DMS153 treated with DMSO at 0.1 percent for 48 hours (cell line): ENCODE measurements around the gene PRKD2.

ENCODE experiments used
- DNase-seq: peaks from one replicate; lab custom pipeline; 2025; ENCODE audit not compliant: unreplicated experiment; lab: John Stamatoyannopoulos, UW

The PRKD2 gene

DNA sequence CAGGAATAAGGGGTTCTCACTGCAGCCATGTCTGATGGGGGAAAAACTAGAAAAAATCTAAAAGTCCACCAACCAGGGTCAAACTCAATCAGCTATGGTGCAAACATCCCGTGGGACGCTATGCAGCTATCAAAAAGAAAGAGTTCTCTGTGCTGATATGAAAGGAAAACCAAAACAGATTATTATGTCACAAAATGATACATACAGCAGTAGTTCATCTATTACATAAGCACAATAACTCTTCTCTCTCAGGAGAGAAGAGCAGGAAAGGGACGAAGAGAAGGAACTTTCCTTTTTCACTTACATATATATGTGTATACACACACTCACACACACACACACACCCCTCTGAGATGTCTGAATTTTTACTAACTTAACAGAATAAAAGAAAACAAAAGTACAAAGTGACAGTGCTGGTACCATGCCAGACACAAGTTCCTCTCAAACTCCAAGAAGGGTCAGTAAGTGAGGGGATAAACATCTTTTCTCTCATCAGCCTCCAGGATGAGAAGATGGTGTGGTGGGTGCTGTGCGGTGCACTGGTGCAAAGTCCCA is 26.1 kb upstream of the PRKD2 start:
- no peak for DNase-seq

DNA sequence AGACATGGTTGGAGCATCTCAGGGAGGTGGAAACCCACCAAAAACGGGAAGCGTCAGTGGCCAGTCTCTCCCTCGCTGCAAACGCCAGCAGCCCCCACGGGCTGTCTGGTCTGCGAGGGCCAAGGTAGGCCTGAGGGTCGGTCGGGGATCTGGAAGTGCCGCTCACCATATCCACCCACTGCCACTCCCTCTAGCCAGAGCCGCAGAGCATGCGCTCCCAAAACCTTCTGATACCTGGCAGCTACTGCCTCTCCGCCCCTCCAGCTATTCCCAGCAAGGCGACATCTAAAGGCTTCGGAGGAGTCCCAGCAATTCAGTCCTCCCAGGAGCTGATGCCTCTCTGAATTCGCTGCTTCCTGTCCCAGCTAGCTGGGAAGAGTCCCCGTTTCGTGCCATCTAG is 24.5 kb upstream of the PRKD2 start:
- no peak for DNase-seq

- DNase-seq, result no peak
These were observed 22.4 kb upstream of the PRKD2 start for GRCh38 chr19:46739290-46739771.

- DNase-seq, result no peak
These were observed 20.9 kb upstream of the PRKD2 start for GRCh38 chr19:46737761-46738171.

- DNase-seq, result no peak
These were observed 20.4 kb upstream of the PRKD2 start for GRCh38 chr19:46737298-46737654.

DNA sequence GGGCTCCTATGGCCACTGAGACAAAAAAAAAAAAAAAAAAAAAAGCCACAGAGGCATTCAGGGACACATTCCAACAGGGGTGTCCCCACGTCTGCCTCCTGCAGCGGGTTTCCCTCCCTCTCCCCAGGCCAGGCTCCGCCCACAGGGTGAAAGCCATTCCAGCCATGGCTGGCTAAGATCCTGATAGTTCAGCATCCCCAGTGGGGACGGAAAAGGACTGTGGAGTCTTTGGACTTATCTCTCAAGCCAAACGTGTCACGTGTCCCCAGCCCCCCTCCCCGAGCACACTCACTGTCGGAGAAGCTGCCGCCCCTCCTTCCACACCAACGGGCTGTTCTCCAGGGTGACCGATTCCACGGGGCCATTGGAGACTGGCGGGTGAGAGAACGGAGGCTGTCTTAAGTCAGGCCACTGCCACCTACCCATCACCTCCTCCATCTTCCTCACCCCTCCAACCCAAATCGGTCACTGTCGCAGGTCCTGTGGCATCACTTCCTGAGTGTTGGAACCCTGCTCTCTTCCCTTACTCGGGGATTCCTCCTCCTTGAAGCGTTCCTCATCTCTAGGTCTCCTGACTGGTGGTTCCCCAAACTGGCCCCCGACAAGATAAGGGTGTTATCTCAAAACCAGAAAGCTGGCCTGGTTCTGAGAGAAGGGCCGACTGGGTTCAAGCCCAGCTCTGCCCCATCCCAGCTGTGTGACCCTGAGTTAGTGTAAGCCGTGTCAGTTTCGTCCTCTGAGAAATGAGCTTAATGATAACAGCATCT is 19.8 kb upstream of the PRKD2 start:
- DNase-seq, result no peak

GRCh38 chr19:46733690-46734292 is 16.9 kb upstream of the PRKD2 start:
- DNase-seq, result no peak

- DNase-seq, result no peak
These were observed 16.2 kb upstream of the PRKD2 start for GRCh38 chr19:46732966-46733689.

- no peak for DNase-seq
These were observed 15.4 kb upstream of the PRKD2 start for GRCh38 chr19:46732172-46732938.

- DNase-seq, result no peak
These were observed 14.7 kb upstream of the PRKD2 start for GRCh38 chr19:46731584-46731983.

- no peak for DNase-seq
These were observed 14.1 kb upstream of the PRKD2 start for GRCh38 chr19:46731007-46731501.

DNA sequence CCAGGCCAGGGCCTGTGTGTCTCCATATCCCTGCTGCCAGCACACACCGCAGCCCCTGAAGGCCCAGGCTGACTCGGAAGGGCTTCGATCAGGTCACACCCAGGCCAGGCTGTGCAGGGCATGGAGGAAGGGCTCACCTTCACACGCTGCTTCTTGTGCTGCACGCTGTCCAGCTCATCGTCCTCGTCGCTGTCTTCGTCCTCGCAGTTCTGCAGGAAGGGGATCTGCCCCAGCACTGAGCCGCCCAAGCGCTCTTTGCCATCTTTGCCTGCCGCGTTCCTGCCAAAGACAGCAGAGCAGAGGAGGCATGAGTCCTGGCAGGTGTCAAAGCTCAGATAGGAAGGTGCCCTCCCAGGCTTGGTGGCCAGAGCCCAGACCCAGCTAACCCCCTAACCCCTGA is 13.7 kb upstream of the PRKD2 start:
- DNase-seq, result no peak

GRCh38 chr19:46730187-46730586 is 13.3 kb upstream of the PRKD2 start:
- DNase-seq, result no peak

GRCh38 chr19:46729696-46730095 is 12.8 kb upstream of the PRKD2 start:
- no peak for DNase-seq

- DNase-seq, result no peak
These were observed 11.9 kb upstream of the PRKD2 start for GRCh38 chr19:46728693-46729339.

GRCh38 chr19:46728208-46728607 is 11.3 kb upstream of the PRKD2 start:
- DNase-seq, result no peak

GRCh38 chr19:46727757-46728156 is 10.8 kb upstream of the PRKD2 start:
- no peak for DNase-seq

- no peak for DNase-seq
These were observed 10.1 kb upstream of the PRKD2 start for GRCh38 chr19:46726971-46727501.

DNA sequence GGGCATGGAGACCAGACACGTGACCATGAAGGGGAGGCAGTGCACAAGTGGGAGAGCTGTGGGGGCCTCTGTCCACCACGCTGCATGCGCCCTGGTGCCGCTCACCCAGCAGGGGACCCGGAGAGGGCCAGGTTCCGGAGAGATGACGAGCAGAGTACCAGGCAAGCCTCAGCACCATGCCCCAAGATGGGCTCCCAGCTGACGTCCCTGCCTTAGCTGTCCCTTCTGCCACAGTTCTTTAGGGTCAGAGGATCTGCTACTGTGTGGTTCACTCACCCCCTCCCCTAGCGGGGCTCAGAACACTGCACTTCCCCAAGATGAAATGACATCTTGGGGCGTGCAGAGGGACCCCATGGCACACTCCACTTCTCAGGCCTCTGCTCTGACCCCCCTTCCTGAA is 9.6 kb upstream of the PRKD2 start:
- no peak for DNase-seq

- DNase-seq, result no peak
These were observed 9.0 kb upstream of the PRKD2 start for GRCh38 chr19:46725859-46726393.
